ENCODE measurements around the gene PER1. TPM values are rescaled to one million over a fixed set of nuclear protein-coding genes. Genes with fewer than 3 reads are reported as not detected.

Gene PER1
- total RNA-seq, 1 experiment from 2014 or later, result 43.5 TPM

DNA sequence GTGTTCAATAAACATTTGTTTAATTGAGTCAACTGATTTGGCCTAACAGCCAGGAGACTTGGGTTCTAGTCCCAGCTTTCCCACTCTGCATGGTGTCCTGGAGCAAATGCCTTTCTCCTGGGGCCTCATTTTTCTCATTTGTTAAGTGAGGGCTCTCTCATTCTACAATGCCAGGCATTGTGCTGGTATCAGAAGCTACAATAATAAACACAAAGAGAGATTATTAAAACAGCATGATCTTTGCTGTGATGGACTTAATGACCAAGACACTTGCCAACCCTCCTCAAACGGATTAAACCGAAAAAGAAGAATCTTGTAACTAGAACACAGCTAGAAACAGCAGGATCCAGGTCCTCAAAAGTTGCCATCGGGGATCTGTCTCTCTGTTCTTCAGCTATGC is 15.3 kb upstream of the PER1 start:
- no peak for DNase-seq (ENCODE audit: low spot score)

DNA sequence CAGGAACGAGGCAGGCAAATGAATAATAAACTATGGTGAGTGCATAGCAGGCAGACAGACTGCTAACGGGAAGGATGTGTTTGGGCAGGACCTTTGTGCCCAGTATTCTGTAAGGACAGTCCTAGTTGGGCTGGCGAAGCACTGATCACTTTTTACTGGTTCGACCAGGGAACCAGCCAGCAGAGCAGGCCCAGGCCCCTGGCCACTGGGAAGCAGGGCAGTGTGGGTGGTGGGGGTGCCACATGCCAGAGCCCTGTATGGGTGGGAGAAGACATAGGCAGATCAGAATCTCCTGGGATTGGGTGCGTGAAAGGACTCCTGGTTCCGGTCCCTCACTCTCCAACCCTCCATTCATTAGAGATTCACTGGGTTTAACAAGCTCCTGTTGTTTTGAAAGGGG is 14.5 kb upstream of the PER1 start:
- DNase-seq (ENCODE audit: low spot score), result no peak

DNA sequence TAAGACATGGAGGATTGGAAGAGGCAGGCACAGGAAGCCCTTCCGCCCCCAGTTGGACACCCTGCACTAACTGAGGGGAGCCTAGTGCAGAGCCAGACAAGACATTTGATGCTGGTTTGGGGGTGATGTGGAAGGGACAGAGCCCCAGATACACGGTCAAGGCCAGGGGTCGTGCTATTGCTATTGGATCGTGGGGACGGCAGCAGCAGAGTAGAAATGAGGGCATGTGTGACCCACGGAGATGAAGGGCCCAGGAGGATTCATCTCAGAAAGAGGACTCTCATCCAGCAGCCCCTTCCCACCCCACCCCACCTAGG is 12.6 kb upstream of the PER1 start:
- no peak for DNase-seq (ENCODE audit: low spot score)

DNA sequence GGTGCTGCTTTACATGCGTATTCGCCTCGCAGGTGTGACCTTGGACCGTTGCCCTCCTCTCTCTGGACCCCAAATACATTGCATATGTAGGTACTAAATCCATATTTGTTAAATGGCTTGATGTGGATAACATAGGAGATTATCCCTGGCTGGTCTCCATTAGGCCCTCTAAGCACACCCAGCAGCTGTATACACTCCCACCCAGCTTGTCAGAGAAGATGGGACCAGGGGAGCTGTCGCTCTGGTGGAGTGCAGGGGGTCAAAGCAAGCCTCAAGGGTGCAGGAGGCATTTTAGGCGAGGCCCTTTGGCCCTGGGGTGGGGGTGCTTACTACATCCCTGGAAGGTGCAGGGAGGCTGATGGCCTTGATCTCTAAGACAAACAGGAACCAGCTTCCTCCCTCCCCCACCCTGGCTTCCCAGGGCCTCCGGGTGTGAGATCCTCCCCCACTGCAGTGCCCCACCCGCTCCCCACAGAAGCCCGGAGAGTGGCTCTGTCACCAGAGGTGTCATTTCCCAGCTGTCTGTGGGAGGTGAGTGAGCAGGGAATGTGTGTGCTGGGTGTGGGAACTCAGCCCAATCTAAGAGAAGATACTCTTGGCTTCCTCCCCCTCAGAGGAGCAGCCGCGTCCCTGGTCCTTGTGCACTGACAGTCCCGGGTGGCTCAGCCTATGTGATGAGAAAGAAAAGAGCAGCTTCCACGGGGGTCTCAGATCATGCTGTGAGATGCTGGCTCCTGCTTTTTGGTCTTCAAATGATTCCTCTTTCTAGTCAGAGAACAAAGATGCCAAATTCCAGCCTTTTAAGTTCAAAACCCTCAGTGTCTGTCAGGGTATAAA is 12.0 kb upstream of the PER1 start:
- DNase-seq (ENCODE audit: low spot score), result peak; percentile 7

DNA sequence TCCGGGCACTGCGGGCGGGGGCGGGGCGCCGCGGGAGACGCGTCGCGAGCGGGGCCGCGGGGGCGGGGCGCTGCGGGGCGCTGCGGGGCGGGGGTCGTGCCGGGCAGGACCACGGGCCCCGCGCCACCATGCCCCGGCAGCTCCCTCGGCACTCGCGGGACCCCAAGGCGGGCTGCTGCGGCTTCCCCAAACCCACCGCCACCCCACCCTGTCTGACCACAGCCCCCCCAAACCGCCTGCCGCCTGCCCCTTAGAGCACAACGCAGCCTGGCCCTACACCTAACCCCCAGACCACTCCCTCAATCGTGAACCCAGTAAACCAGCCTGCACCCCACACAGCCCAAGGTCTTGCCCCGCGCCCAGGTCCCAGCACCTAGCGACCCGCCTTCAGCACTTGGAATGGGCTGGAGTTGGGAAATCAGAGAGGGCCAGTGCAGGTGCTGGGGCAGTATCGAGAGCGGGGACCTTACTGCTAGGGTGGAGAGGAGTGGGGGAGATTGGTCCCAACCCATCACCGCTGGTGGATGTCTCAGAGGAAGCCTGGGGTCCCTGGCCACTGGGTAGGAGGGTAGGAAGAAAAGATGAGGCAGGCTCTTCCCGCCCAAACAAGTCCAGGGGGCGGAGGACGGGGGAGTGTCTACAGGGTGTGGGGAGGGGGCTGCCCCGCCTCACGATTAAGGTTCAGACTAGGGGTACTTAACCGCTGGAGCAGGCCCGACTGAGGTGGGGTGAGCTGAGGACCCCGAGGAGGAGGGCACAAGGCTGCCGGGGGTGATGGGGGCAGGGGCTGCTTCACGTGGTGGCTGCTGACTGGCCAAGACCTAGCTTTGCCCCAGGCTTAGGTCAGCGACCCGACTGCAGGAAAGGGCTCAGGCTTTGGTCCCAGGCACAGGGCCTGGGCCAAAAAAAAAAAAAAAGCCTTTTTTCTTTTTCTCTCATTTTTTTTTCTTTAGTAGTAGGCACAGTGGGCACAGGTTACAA is 11.1 kb upstream of the PER1 start:
- no peak for DNase-seq (ENCODE audit: low spot score)

DNA sequence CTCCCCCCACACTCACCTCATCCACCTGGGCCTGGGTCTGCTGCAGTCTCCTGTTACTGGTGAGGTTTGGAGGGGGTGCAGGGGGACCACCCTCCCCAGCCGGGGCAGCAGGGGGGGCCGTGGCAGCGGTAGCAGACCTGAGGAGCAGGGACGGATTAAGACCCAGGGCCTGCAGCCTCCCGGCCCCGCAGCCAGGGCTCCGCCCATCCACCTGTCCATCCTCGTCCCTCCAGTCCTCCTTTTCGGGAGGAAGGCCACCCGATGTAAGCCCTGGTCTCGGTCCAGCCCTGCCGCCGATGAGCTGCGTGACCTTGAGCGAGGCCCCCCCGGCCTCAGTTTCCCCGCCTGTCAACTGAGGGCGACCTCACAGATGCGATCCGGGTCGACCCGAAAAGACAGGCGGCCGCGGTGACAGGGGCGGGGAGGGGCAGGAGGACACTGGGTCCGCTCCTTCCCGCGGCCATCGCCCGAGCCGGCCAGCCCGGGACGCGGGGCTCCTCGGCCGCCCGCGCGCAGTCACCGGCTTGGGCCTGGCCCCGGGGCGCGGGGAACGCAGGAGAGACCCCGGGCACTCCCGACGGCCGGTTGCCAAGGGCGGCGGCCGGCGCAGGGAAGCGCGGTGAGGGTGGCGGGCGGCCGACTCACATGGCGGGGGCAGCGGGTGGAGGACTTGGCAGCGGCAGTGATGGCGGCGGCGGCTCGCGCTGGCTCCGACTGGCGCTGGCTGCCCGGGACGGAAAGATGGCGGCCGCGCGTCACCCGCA is 10.2 kb upstream of the PER1 start, which contains the start of gene VAMP2:
VAMP2 (minus strand) TSS at position 716 of the 764 bp plus-strand sequence; CDS start at position 647, 69 bp downstream.
- no peak for DNase-seq (ENCODE audit: low spot score)

DNA sequence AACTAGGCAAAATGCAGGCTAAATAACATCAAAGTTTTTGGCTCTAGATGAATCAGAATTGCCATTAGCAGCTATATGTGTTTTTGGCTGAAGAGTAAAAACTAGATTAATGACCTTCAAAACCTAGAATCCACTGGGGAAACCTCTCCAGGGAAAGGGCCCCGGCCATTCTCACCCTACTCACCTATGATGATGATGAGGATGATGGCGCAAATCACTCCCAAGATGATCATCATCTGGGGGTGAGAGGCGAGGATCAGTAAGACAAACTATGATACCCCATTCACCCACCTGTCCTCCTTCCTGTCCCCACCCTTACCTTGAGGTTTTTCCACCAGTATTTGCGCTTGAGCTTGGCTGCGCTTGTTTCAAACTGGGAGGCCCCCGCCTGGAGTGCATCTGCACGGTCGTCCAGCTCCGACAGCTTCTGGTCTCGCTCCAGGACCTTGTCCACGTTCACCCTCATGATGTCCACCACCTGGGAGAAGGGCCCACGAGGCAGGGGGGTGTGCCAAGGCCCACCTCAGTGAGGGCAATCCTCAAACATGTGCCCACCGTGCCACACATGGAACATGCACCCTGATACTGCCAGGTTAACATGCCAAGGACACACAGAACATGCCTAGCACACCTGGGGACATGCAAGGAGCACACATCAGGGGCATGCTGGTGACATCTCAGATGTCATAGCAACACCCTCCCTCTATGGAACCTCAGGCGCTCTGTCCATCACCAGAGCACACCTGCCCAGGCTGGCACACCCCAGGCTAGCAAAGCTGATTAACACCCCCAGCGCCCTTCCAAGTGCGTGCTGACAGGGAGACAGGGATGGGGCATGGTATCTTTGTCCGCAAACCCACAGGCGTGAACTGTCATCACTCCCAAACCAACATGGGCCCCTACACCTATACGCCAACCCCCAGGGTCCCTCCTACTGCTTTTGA is 9.4 kb upstream of the PER1 start:
- no peak for DNase-seq (ENCODE audit: low spot score)

DNA sequence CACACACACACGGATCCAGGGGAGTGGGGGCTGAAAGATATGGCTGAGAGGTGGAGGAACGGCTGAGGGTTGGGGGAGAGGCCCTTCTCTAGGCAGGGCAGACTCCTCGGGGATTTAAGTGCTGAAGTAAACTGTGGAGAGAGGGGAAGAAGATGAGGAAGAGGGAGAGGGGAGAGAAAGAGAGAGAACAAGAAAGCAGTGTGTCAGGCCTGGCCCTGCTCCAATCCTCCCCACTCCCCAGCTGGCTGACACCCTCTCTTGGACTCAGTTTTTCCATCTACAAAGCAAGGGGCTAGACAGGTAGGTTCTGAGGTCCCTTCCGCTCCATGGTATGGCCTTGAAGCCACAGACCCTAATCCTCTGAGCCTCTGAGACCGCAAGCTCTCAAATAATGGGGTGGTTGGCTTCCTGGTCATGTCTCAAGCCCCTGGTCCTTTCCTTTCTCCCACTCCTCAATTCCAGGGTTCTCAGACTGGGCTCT is 8.6 kb upstream of the PER1 start:
- DNase-seq (ENCODE audit: low spot score), result no peak

DNA sequence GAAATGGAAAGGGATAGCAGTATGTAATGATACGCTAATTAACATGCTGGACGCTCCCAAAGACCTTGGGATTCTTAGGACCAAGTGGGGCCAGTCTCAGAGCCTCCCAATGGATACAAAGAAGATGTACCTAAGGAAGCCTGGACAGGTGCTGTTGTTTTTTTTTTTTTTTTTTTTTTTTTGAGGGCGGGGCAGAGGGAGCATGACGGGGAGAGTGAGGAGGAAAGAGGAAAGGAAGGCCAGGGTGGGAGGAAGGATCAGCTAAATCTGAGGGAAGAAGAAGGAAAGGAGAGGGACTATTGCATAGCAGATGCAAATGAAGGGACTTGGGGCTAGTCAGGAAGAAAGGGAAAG is 8.0 kb upstream of the PER1 start:
- DNase-seq (ENCODE audit: low spot score), result no peak

DNA sequence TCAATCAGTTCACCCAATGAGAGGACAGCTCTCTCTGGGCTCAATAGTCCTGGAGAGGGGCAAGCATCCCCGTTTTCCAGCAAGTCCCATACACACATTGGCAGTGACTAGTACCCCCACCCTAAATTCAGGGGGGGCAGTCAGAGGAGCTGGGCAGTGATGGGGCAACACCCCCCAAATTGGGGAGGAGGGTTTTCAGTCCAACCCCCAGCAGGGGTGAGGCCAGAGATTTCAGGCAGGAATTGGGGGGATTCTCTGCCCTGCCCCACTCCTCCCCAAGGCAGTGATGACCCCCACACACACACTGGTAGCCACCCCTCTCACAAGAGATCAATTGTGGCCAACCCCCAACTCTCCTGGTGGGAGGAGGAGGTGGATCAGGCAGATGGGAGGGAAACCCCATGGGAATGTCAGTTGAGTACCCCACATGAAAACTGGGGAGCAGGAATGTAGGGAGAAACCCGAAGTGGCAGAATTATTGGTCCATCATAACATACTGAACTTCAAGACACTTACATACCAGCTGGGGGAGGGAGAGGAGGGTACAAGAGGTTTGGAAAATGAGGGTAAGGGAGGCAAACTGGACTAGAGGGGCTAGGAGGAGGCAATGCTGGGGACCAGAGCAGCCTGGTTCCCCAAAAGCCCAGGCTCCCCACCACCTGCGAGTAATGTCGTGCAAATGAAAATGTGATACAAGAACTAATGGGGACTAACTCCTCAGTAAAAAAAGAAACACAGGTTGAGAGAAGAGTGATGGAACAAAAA is 7.4 kb upstream of the PER1 start:
- no peak for DNase-seq (ENCODE audit: low spot score)

DNA sequence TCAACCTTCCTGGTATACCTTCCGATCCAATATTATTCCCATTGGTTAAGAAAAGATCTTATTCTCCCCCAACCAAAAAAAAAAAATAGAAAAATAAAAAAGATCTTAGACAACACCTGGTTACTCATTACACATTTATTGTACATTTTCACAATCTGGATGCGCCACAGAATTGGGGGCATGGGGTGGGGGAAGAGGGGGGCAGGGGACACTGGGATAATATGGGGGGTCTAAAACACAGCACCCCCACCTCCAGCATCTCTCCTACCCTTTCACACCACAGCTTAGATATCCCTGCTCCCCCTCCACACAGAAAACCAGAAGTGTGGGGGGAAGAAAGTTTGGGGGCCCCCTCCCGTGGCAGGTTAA is 6.8 kb upstream of the PER1 start:
- DNase-seq (ENCODE audit: low spot score), result no peak

DNA sequence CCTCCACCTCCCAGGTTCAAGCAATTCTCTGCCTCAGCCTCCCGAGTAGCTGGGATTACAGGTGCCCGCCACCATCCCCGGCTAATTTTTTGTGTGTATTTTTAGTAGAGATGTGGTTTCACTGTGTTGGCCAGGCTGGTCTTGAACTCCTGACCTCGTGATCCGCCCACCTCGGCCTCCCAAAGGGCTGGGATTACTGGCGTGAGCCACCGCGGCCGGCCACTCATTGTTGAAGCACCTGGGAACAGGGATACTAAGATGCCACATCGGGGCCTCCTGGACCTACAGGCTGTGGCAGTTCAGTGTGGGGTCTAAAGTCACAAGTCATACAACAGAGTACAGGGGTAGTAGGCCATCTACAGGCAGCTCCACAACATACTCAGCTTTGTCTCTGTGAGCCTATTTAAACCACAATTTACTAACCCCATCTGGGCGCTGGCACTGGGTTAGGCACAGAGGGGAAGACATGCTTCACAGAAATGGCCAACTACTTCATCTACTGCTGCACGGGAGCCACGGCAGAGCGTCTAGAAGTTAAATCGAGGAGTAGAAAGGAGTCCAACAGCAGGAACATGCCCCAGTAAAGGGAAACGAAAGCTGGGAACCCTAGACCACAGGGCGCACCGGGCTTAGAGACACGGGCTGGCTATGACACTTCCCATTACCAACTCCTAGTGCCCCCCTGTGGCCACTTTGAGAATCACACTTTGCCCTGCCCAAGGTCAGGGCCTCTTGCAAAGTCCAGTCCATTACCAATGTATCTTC is 6.2 kb upstream of the PER1 start:
- DNase-seq (ENCODE audit: low spot score), result peak; percentile 91

DNA sequence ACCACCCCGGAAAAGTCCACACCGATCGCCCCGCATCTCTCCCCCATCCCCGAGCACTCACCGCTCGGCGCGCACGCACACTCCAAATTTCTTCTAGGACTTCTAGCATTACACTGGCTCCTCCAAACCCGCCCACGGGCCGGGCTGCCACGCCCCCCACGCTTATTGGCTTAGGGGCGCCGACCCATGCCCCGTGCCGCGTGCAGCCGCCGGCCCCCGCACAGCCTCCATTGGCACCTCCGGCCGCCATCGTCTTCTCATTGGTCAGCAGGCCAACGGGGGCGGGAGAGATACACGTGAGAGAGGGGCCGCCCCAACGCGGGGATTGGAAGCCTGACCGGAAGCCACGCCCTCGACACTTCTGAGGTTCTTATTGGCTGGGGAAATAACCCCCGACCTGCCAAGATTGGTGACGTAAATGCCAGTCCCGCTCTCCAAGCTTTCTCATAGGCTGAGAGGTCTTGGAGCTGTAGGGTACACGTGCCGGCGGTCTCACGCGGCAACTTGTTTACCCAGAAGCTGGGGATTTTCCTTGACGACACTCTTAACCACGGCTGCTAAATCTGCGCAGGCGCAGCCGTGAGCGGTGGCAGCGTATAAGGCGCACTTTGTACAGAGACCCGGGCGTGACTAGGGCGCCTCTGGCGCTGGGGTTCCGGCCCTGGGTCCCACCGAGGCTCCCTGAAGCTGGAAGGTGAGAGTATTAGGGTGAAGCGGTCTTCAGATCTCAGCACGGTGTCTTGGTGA is 4.2 kb upstream of the PER1 start:
- DNase-seq (ENCODE audit: low spot score), result peak; percentile 98

DNA sequence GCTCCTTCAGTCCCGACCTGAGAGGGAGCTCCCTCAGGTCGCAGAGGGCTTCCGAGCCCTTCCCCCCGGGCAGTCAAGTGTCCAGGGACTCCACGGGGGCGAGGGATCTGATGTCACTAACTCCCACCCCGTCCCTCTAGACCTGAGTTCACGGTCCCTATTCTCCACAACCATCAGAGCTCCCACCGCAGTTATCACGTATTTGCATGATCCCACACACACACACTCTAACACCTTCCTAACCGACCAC is 3.7 kb upstream of the PER1 start:
- DNase-seq (ENCODE audit: low spot score), result no peak

DNA sequence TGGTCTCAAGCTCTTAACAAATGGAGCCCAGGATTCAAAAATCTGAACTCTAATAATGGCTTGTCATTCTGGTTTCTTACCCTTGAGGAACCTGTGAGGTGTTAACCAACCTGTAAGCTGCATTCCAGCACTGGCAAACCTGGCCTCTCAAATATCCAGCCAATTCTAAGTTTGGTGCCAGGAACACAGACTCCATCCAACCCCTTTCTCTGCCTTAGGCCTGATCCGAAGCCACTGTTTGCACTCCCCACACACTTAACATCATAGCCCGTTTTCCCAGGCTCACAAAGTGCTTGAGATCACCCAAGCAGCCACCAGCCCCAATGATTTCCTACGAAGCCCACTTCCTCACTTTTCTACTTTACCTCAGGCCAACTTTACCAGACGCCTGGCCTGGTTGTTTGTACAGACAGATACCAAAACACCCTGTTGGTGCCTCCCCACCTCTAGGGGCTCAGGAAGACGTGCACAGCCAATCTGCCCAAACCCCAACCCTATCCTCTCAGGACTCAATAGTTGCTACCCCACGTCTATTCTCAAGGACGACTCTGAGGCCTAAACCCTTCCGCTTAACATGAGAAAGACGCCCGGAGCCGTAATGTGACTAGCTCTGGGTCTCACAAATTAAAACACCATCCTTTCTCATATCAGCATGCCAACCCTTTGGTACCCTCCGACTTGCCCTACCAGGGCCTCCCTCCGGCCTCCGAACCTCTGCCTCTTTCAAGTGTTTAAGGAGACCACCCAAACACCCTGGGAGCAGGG is 3.2 kb upstream of the PER1 start:
- no peak for DNase-seq (ENCODE audit: low spot score)

DNA sequence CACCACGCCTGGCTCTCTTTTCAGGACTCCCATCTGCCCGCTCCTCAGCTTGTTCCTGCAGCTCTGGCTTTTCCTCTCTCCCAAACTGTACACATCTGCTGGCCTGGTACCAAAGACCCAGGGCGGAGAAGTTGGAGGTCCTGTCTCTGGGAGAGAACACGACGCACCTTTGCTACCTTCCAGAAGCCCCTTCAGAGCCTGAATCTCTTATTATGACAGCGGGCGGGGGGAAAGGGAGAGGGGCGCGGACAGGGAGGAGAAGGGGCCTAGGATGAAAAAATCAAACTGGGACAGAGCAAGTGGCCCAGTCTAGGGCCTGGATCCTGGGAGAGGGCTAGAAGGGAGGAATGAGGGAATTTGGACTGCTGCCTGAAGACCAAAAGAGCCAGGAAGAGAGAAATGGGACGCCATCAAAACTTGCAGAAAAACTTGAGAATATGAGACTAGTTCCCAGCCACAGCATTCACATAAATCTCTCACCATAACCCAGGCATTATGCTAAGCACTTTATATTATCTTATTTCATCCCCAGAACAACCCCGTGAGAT is 2.5 kb upstream of the PER1 start:
- no peak for DNase-seq (ENCODE audit: low spot score)

DNA sequence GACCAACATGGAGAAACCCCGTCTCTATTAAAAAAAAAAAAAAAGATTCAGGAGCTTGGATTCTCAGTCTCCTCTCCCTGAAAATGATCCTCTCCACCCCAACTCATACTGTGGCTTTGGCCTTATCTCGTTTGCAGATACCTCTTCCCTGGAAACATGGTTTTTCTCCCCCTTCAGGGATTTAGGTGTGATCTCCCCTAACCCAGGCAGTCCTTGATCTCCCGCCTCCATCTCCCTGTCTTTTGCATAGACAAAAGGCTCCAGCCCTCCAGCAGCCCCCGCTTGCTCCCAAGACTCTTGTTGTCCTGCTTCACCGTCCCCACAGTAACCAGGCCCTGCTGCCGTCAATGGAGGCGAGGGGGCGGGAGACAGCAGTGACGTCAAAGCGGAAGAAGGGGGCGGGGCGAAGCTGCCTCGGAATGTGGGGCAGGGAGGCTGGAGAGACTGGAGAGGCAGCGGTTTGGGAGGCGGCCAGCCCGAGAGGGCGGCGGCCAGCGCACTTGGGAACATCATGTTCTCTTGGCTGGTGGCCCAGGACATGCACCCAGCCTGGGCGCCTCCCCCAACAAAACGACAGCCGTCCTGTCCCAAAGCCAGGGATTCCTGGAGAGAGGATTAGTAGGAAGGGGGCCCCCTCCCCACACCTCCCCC is 1.9 kb upstream of the PER1 start:
- DNase-seq (ENCODE audit: low spot score), result peak; percentile 89

Data from HT-29 (cell line).